NAMALWA (cell line): ENCODE data around the gene FAM47E.

Source experiments
- DNase-seq: peaks from one replicate; pipeline ENCODE4 v3.0.0-alpha.2; 2015; ENCODE audit warnings: low spot score

FAM47E gene, protein sequence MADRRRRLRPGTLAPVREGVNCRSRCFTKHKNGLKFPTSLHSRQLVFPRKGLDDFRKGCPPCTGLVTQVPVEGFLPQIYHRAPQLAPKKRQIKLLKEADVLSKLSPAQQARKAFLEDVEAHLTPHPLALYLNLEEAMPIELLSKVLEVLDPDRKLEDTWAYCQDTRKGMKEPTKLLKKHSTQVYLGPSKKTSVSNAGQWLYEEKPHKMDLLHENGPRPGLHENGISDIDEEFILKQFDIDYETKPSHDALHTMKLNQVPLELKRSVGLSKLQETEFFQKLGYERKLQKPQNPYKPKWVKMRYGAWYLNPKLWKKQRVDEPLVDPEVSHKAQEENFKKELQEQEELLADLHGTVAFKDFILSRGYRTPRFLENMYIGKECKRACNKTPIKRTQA

GRCh38 chr4:76251441-76252270, at the start of gene FAM47E:
Gene FAM47E, plus strand, starts transcription at chr4:76251721. Its CDS starts 26 bp downstream, at chr4:76251747.
- DNase-seq: no peak

DNA sequence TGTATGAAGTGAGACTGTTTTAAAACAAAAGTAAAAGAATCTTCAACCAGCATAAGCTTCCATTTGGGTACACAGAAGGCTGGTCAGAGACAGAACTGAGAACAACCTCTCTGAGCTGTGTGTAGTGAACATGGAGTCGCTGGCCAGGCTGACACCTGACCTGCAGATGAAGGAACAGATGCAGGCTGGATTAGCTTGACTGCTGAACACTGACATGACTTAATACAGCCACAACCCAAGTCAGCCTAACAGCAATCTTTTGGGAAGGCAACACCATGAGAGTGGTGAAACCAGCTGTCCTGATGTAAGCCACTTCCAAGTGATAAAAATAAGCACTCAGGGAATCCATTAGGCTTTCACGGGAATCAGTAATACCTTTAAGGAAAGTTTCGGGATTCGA, 48.0 kb upstream of the FAM47E start:
- DNase-seq: no peak

GRCh38 chr4:76204936-76205335, 46.6 kb upstream of the FAM47E start:
- no peak for DNase-seq

GRCh38 chr4:76205476-76205875, 46.0 kb upstream of the FAM47E start:
- no peak for DNase-seq

- DNase-seq: no peak
Measured at GRCh38 chr4:76206222-76206942, 45.1 kb upstream of the FAM47E start.

DNA sequence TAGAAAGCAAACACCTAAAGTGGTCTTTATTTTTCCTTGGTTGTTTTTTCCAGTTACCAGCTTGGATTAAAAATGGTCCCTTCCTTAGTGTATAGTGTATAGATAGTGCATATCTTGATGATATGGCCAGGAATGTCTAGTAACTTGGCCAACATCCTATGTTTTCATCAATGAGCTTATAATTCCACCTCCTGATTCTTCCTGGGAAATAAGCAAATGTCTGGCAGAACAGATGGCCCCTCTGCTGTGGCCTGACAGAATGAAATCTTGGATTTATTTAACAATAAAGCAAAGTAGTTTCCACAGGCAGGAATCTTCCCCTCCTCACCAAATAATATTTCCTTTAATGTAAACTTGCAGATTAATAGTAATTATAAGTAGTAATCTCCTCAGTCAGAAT, 44.0 kb upstream of the FAM47E start:
- DNase-seq: no peak

DNA sequence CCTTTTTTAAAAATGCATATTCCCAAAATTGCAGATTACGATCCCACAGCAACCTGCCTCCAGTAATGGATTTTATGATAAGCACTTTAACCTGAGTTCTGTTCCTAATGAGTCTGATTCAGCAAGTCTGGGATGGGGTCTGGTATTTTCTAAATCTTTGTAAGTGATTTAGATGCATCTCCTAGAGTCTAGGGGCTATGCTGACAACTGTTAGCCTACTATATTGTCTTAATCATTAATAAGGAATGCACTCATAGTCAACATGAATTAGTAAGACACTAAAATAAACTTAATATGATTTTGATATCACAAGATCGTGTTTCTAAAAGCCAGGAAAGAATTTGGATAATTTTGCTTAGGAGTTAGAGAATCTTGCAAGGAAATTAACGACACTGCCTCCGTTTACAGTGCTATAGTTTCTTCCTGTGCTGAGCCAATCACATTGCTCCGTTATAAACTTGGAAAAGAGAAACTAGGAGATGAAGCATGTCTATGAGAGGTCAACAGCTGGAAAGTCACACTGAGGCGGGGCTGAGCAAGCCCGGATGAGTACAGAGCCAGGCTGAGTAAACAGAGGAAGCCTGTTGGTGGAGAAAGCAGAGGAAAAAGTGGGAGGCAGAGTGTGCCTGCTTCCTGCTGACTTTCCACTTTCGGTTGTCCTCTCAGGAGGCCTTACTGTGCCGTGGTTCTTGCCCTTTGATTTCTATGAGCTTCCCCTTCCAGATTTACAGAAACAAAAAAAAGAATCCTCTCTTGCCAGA, 43.3 kb upstream of the FAM47E start:
- no peak for DNase-seq

- no peak for DNase-seq
Measured at GRCh38 chr4:76209881-76210280, 41.6 kb upstream of the FAM47E start.

DNA sequence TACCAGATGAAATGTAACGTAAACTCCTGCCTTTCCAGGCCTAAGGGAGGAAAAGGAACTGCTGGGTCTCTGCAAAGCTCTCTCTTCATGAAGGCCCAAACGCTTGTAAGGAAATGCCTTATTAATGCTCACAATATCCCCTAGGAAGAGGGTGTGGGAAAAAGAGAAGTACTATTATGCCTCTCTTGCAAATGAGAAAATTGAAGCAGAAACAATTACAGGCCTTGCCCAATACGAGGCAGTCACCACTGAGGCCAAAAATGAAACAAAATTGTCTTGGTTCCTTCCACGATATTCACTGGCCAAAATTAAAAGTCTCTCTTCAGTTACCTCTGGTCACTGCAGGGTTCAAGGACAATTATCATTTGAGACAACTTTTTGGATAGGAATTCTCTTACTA, 41.1 kb upstream of the FAM47E start:
- no peak for DNase-seq

DNA sequence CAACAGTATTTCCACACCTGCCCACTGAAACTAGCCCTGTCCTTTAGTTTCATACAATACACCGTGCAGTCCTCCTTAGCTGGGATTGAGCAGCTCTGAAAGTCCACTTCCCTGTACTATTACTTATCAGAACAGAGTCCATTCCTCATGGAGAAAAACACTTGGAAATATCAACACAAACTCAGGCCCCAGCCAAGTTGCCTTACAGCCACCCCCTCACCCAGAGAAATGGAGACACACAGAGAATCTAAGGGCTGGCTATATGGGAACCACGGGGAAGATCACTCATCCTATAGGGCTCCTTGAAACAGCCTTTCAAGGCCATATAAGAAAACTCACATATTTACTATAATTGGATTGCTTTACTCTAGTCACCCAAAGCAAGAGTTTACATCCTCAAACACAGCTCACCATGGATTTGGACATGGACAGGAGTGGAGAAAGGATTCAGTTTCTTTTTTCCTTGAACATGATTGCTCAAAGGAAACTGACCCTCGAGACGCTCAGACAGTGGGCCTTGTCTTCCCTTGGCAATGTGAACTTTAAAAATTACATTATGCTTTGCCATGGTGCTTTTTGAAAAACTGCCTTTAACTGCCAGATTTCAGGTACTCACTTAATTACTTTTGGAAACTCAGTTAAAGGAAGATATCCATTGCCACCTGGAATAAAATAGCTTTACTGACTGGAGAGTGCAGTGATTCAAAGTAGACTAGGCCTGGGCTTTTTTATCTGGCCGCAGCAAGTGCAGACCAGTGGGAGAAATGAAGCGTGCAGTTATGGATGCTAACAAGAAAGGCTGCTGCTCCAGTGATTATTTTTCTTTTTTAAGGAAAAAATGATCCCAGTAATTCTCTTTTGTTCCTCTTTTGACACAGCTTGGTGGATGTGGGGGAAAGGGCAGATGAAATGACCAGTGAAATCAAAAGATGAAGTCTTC, 39.5 kb upstream of the FAM47E start:
- DNase-seq: no peak

- peak; percentile 17 for DNase-seq
Measured at GRCh38 chr4:76212851-76213414, 38.6 kb upstream of the FAM47E start.

GRCh38 chr4:76213415-76214176, 37.9 kb upstream of the FAM47E start, which contains the start of gene SCARB2:
Gene SCARB2, minus strand, starts transcription at chr4:76213824. Its CDS starts 281 bp downstream, at chr4:76213543.
- peak; percentile 79 for DNase-seq

DNA sequence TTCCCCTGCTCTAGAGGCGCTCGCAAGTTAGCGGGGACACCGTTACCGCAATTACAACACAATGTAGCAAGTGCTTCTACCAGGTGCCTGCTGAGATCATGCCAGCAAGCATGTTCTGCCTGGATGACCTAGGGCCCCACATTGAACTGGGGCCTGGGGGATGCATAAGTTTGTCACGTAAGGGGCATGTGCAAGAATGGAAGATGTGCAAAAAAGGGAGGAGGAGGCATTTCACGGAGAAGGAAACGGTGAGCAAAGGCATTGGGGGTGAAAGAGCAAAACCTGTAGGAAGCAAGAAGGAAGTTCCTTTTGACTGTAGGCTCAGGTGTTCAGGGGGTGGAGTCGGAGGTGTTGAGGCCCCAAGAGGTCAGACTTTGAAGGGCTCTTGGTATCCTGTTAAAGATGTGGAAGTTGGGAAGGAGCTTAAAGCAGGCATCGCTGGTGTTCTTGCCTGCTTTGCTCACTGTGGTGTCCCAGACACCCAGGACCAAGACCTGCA, 37.3 kb upstream of the FAM47E start:
- peak; percentile 73 for DNase-seq

- no peak for DNase-seq
Measured at GRCh38 chr4:76215077-76215476, 36.4 kb upstream of the FAM47E start.

DNA sequence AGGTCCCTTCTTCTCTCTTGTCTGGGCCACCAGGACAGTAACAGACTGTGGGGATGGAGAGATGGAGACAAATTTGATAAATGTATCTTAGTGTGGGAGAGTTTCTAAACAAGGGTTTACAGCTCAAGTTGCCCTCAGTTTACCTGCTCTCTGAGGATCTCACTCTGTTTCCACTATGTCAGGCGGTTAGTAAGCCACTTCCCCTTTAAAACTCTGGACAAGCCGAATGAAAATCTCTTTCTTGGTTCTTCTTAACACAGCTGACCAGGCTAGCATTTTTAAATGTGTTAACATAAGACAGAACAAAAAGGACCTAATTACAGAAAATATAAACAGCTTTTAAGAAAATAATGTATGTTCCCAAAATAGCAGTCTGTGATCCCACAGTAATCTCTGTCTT, 35.0 kb upstream of the FAM47E start:
- no peak for DNase-seq

GRCh38 chr4:76216975-76217814, 34.3 kb upstream of the FAM47E start:
- no peak for DNase-seq

- no peak for DNase-seq
Measured at GRCh38 chr4:76219299-76220055, 32.0 kb upstream of the FAM47E start.

DNA sequence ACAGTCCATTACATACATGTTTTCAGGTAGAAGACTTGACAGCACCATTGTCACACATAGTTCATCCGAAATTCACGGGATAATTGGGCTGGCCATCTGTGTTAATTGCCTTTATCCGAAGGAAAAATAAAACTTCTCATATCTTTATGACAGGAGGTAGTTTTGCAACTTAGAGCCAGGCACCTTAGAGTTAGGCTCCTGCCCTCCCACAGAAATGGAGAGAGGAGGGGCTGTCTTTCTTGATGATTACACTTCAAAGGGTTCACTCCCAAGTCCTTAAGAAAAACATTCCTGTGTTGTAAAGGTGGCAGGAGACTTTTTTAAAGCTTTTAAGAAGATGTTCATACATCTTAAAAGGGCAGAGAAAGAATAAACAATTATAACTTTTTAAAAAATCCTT, 27.4 kb upstream of the FAM47E start:
- DNase-seq: no peak
